HG02885 (cell line): Measurements from ENCODE around the gene SLC38A9.

ENCODE experiments used
- ATAC-seq: cut with Tn5 transposase; IDR thresholded peaks from one replicate; pipeline ENCODE4 v1.9.1; 2021; ENCODE audit warnings: mild to moderate bottlenecking; ENCODE audit not compliant: unreplicated experiment, poor library complexity

The SLC38A9 gene

GRCh38 chr5:55592388-55593114, 119.6 kb downstream of the SLC38A9 start:
- no peak for ATAC-seq

- no peak for ATAC-seq
Measured at GRCh38 chr5:55591686-55592085, 120.4 kb downstream of the SLC38A9 start.

GRCh38 chr5:55585206-55585610, 126.9 kb downstream of the SLC38A9 start:
- ATAC-seq = no peak

GRCh38 chr5:55584398-55585205, 127.5 kb downstream of the SLC38A9 start:
- ATAC-seq = no peak

- no peak for ATAC-seq
Measured at GRCh38 chr5:55583578-55583977, 128.5 kb downstream of the SLC38A9 start.

- peak; percentile 55 for ATAC-seq
Measured at GRCh38 chr5:55582256-55582655, 129.9 kb downstream of the SLC38A9 start.

GRCh38 chr5:55580042-55580441, 132.1 kb downstream of the SLC38A9 start:
- no peak for ATAC-seq

- no peak for ATAC-seq
Measured at GRCh38 chr5:55578771-55579170, 133.4 kb downstream of the SLC38A9 start.

GRCh38 chr5:55577353-55578060, 134.6 kb downstream of the SLC38A9 start:
- ATAC-seq = no peak

GRCh38 chr5:55576661-55577060, 135.5 kb downstream of the SLC38A9 start:
- no peak for ATAC-seq
